ENCODE measurements around the gene ZBTB20. TPM values are rescaled to one million over a fixed set of nuclear protein-coding genes. Genes with fewer than 3 reads are reported as not detected.

ZBTB20 gene
- total and polyA plus RNA-seq, 12 donors: 0.57 to 105 (median 86.8) TPM

DNA sequence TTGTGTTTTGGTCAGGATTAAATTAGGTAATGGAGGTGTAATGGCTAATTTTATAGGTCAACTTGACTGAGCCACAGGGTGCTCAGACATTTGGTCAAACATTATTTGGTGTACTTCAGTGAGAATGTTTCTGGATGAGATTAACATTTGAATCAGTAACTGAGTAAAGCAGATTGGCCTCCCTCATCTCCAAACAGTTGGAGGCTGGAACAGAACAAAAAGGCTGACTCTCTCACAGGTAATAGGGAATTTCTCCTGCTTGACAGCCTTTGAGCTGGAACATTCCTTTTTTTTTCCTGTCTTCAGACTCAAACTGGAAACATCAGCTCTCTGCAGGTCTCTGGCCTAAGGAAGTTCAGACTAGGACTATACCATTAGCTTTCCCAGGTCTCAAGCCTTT is 280.7 kb downstream of the ZBTB20 start:
- DNase-seq (no peak), ATAC-seq (no peak)
- no peak overlapping the region for H3K4me3 ChIP-seq
- intact Hi-C loops (cut with DNase I): no loop called here
- no peaks in the 10 kb centered on the region for H3K36me3 ChIP-seq
- TF ChIP-seq, protein P1, sequence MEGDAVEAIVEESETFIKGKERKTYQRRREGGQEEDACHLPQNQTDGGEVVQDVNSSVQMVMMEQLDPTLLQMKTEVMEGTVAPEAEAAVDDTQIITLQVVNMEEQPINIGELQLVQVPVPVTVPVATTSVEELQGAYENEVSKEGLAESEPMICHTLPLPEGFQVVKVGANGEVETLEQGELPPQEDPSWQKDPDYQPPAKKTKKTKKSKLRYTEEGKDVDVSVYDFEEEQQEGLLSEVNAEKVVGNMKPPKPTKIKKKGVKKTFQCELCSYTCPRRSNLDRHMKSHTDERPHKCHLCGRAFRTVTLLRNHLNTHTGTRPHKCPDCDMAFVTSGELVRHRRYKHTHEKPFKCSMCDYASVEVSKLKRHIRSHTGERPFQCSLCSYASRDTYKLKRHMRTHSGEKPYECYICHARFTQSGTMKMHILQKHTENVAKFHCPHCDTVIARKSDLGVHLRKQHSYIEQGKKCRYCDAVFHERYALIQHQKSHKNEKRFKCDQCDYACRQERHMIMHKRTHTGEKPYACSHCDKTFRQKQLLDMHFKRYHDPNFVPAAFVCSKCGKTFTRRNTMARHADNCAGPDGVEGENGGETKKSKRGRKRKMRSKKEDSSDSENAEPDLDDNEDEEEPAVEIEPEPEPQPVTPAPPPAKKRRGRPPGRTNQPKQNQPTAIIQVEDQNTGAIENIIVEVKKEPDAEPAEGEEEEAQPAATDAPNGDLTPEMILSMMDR (IDR thresholded peaks at IDR 0.05): no peak
- H3K27ac ChIP-seq: no peak overlapping the region
- no peaks in the 10 kb centered on the region for H3K9me3 ChIP-seq
- H3K4me1 ChIP-seq: peaks cover 3 to 58% (median 31%) of the 10 kb centered on the region in 9 donors
- H3K27me3 ChIP-seq: no peaks in the 10 kb centered on the region

DNA sequence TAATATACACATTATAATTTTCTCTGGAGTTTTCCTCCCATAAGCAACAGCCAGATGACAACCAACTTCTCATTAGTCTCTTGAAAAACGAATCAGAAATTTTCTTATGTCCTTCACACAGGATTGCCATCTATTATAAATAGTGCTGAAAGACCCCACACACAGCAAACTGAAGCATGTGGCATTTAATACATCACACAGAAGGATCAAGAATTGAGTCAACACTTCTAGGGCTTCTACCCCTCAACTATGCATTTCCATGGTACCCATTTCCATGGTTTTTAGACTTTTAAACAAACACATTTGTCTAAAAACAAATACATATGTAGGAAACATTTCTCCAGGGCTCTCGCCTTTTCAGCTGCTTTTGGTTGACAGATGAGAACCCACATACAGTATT is 282.1 kb downstream of the ZBTB20 start:
- WGBS, 2 donors: 96% methylated on average over 2 of the region's 2 CpGs
- Histone ChIP-seq H3K27me3 (no peaks in the 10 kb centered on the region), H3K4me3 (no peak overlapping the region), H3K4me1 (peaks cover 3 to 56% (median 31%) of the 10 kb centered on the region in 9 donors), H3K9me3 (no peaks in the 10 kb centered on the region), H3K27ac (no peak overlapping the region), H3K36me3 (no peaks in the 10 kb centered on the region)
- no peak for DNase-seq
- ATAC-seq: no peak
- intact Hi-C loops (cut with DNase I): no loop called here
- TF ChIP-seq, protein P1 (IDR thresholded peaks at IDR 0.05): no peak

DNA sequence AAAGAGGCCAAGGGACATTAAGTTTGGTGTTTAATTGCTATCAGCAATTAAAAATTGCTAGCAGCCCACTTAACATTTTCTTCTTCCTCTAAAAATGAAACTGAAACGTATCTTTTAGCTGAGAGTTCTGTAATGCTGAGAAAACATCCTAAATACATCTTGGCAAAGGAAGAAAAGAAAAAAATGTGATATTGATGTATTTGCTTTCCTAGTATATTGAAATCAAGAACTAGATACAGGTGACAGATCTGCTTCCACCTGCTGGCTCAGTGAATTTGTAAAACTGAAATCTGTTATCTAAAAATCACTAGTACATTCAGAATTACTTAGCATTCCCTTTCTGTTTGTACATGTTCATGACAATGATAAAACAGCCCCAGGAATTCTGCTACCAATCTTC is 283.2 kb downstream of the ZBTB20 start:
- Histone ChIP-seq H3K27me3 (no peaks in the 10 kb centered on the region), H3K4me1 (peaks cover 3 to 48% (median 23%) of the 10 kb centered on the region in 9 donors), H3K4me3 (peak overlapping the region in 9 of 10 donors; percentile 4 to 42 (median 37)), H3K9me3 (no peaks in the 10 kb centered on the region), H3K36me3 (no peaks in the 10 kb centered on the region), H3K27ac (peak overlapping the region in 9 of 10 donors; percentile 34 to 78 (median 60))
- TF ChIP-seq, protein P1 (IDR thresholded peaks at IDR 0.05): no peak
- no peak for DNase-seq
- intact Hi-C loops (cut with DNase I): no loop called here
- ATAC-seq: no peak
- 15 to 47% methylated on average over 1 of the region's 1 CpG for WGBS, 2 donors

DNA sequence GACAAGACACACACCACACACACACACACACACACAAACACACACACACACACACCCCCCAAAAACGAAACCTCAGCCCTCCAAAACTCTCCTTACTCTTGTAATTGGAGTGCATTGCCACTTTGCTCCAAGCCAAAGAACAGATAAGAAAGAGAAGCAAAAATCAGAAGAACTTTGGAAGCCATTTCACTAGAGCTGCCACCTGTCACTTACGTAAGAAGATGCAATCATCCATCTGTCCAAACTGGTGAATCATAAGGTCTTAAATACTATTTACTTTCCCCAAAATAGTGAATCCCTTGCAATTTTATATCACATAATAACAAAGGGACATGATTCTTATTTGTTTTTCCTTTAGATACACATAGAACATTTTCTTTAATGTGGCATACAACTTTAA is 285.4 kb downstream of the ZBTB20 start:
- intact Hi-C loops (cut with DNase I): no loop called here
- TF ChIP-seq, protein P1 (IDR thresholded peaks at IDR 0.05): no peak
- no peak overlapping the region for H3K27ac ChIP-seq
- no peaks in the 10 kb centered on the region for H3K9me3 ChIP-seq
- ATAC-seq (no peak), DNase-seq (no peak)
- no peaks in the 10 kb centered on the region for H3K36me3 ChIP-seq
- H3K27me3 ChIP-seq: no peaks in the 10 kb centered on the region
- H3K4me1 ChIP-seq: peaks cover 0 to 44% (median 19%) of the 10 kb centered on the region in 9 donors
- 59 to 61% methylated on average over 2 of the region's 2 CpGs for WGBS, 2 donors
- no peak overlapping the region for H3K4me3 ChIP-seq

All from heart right ventricle (tissue), 16 donors.